ENCODE data around the gene NMUR1.

- TF ChIP-seq EP300 (IDR thresholded peaks at IDR 0.05) (no peak), CTCF (IDR thresholded peaks at IDR 0.05) (no peak)
Observed at GRCh38 chr2:231527955-231528635, 2.1 kb downstream of the NMUR1 start.

Data from tibial nerve (tissue), 4 donors.